ENCODE results near the gene ZSWIM6. TPM values are rescaled to one million over a fixed set of nuclear protein-coding genes. Genes with fewer than 3 reads are reported as not detected.

ZSWIM6 gene
- total and polyA plus RNA-seq, 2 donors = 3.7 to 9.0 TPM

DNA sequence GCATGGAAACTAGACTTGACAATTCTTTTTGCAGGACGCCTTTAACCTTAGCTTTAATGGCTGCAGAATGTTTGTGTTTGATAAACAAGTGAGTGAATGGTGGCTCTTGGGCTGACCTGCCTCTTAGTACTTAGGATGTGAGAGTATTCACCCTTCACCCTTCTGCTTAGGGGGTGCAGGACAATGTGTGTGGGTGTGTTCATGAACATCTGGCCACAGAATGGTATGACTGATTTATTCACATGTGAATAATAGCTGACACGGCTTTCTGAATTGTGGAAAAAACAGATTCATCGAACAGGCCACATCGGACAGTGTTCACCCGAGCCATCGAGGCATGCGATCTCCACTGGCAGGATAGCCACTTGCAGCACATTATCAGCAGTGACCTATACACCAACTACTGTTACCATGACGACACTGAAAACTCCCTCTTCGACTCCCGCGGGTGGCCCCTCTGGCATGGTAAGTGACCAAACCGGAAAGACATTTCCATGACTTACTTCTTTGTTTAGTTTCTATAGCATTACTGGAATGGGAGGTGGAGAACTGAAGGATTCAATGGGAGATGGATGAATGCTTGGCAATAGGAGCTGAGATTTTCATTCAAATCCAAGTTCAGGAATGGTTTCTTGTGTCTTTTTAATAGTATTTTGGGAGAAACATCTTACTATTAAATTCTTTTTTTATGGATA is 193.6 kb downstream of the ZSWIM6 start:
- no peak overlapping the region for H3K4me3 ChIP-seq (ENCODE audit: low read length in 2 of 2)
- 98% methylated on average over 12 of the region's 12 CpGs for WGBS
- no peak overlapping the region for H3K27ac ChIP-seq (ENCODE audit: low read depth in 1 of 2, low read length in 1 of 2)
- no peak for DNase-seq (ENCODE audit: low read depth in 6 of 9, low spot score in 9 of 9)
- peaks cover 12 to 15% of the 10 kb centered on the region in 2 donors for H3K36me3 ChIP-seq (ENCODE audit: control insufficient read depth in 2 of 2, insufficient read depth in 2 of 2, low read length in 1 of 2)
- H3K4me1 ChIP-seq (ENCODE audit: control insufficient read depth in 2 of 2, insufficient read depth in 2 of 2, low read length in 2 of 2) = no peaks in the 10 kb centered on the region
- no peaks in the 10 kb centered on the region for H3K9me3 ChIP-seq (ENCODE audit: control insufficient read depth in 2 of 2, insufficient read depth in 1 of 2, low read length in 1 of 2)
- no peaks in the 10 kb centered on the region for H3K27me3 ChIP-seq (ENCODE audit: control insufficient read depth in 2 of 2, insufficient read depth in 1 of 2, low read length in 1 of 2)

- no peak for DNase-seq (ENCODE audit: low read depth in 6 of 9, low spot score in 9 of 9)
- 98% methylated on average over 5 of the region's 5 CpGs for WGBS
- Histone ChIP-seq H3K36me3 (ENCODE audit: control insufficient read depth in 2 of 2, insufficient read depth in 2 of 2, low read length in 1 of 2) (peaks cover 12 to 15% of the 10 kb centered on the region in 2 donors), H3K27ac (ENCODE audit: low read depth in 1 of 2, low read length in 1 of 2) (no peak overlapping the region), H3K27me3 (ENCODE audit: control insufficient read depth in 2 of 2, insufficient read depth in 1 of 2, low read length in 1 of 2) (no peaks in the 10 kb centered on the region), H3K9me3 (ENCODE audit: control insufficient read depth in 2 of 2, insufficient read depth in 1 of 2, low read length in 1 of 2) (no peaks in the 10 kb centered on the region), H3K4me3 (ENCODE audit: low read length in 2 of 2) (no peak overlapping the region), H3K4me1 (ENCODE audit: control insufficient read depth in 2 of 2, insufficient read depth in 2 of 2, low read length in 2 of 2) (no peaks in the 10 kb centered on the region)
Measured at GRCh38 chr5:61526207-61526519, 194.1 kb downstream of the ZSWIM6 start.

DNA sequence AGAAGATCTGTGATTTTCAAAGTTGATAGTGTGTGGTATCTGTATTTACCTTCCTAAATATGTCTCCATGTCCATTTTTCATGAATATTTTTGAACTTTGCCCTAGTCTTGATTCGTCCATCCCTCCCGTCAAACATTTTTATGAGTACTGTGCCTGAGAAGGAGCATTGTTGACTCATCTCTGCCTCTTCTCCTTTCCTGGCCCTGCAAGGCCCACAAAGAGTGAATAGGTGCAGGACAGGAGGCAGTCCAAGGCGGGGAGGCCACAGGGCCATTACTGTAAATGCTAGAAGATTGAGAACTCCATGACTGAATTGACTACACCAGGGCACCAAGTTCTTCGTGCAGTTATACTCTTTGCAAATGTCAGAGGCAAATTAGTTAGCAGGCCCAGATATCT is 200.9 kb downstream of the ZSWIM6 start:
- no peaks in the 10 kb centered on the region for H3K4me1 ChIP-seq (ENCODE audit: control insufficient read depth in 2 of 2, insufficient read depth in 2 of 2, low read length in 2 of 2)
- no peak overlapping the region for H3K4me3 ChIP-seq (ENCODE audit: low read length in 2 of 2)
- H3K27me3 ChIP-seq (ENCODE audit: control insufficient read depth in 2 of 2, insufficient read depth in 1 of 2, low read length in 1 of 2) = no peaks in the 10 kb centered on the region
- H3K27ac ChIP-seq (ENCODE audit: low read depth in 1 of 2, low read length in 1 of 2) = no peak overlapping the region
- WGBS = 96% methylated on average over 4 of the region's 4 CpGs
- DNase-seq (ENCODE audit: low read depth in 6 of 9, low spot score in 9 of 9) = no peak
- H3K36me3 ChIP-seq (ENCODE audit: control insufficient read depth in 2 of 2, insufficient read depth in 2 of 2, low read length in 1 of 2) = peaks cover 0 to 6% of the 10 kb centered on the region in 2 donors
- no peaks in the 10 kb centered on the region for H3K9me3 ChIP-seq (ENCODE audit: control insufficient read depth in 2 of 2, insufficient read depth in 1 of 2, low read length in 1 of 2)

- H3K27me3 ChIP-seq (ENCODE audit: control insufficient read depth in 2 of 2, insufficient read depth in 1 of 2, low read length in 1 of 2) = no peaks in the 10 kb centered on the region
- H3K4me1 ChIP-seq (ENCODE audit: control insufficient read depth in 2 of 2, insufficient read depth in 2 of 2, low read length in 2 of 2) = no peaks in the 10 kb centered on the region
- no peak overlapping the region for H3K27ac ChIP-seq (ENCODE audit: low read depth in 1 of 2, low read length in 1 of 2)
- DNase-seq (ENCODE audit: low read depth in 6 of 9, low spot score in 9 of 9) = peak in 8 of 9 donors; percentile 0 to 45 (median 6)
- H3K9me3 ChIP-seq (ENCODE audit: control insufficient read depth in 2 of 2, insufficient read depth in 1 of 2, low read length in 1 of 2) = no peaks in the 10 kb centered on the region
- peaks cover 8% of the 10 kb centered on the region in 2 donors for H3K36me3 ChIP-seq (ENCODE audit: control insufficient read depth in 2 of 2, insufficient read depth in 2 of 2, low read length in 1 of 2)
- 34% methylated on average over 5 of the region's 5 CpGs for WGBS
- no peak overlapping the region for H3K4me3 ChIP-seq (ENCODE audit: low read length in 2 of 2)
Measured at GRCh38 chr5:61534481-61535267, 202.6 kb downstream of the ZSWIM6 start.

DNA sequence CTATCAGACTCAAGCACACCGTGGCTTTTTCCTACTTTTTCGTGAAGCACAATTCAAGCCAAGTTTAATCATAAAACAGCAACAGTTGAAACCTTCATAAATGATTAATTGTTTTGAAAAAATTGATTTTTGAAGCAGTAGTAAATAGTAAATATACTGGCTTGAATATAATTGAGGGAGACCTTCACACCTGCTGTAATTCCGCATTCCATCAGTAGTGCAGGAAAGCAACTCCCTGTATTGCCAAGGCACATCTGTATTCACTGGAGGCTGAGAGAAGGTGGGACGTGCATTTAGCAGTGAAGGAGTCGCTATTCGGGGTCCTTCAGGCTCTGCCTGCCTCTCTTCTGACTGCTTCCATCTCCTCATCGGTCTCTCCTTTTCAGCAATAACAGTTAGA is 203.8 kb downstream of the ZSWIM6 start:
- H3K4me1 ChIP-seq (ENCODE audit: control insufficient read depth in 2 of 2, insufficient read depth in 2 of 2, low read length in 2 of 2) = no peaks in the 10 kb centered on the region
- H3K36me3 ChIP-seq (ENCODE audit: control insufficient read depth in 2 of 2, insufficient read depth in 2 of 2, low read length in 1 of 2) = peaks cover 8 to 14% of the 10 kb centered on the region in 2 donors
- H3K27ac ChIP-seq (ENCODE audit: low read depth in 1 of 2, low read length in 1 of 2) = no peak overlapping the region
- 97% methylated on average over 7 of the region's 7 CpGs for WGBS
- no peaks in the 10 kb centered on the region for H3K27me3 ChIP-seq (ENCODE audit: control insufficient read depth in 2 of 2, insufficient read depth in 1 of 2, low read length in 1 of 2)
- no peak overlapping the region for H3K4me3 ChIP-seq (ENCODE audit: low read length in 2 of 2)
- H3K9me3 ChIP-seq (ENCODE audit: control insufficient read depth in 2 of 2, insufficient read depth in 1 of 2, low read length in 1 of 2) = no peaks in the 10 kb centered on the region
- no peak for DNase-seq (ENCODE audit: low read depth in 6 of 9, low spot score in 9 of 9)

DNA sequence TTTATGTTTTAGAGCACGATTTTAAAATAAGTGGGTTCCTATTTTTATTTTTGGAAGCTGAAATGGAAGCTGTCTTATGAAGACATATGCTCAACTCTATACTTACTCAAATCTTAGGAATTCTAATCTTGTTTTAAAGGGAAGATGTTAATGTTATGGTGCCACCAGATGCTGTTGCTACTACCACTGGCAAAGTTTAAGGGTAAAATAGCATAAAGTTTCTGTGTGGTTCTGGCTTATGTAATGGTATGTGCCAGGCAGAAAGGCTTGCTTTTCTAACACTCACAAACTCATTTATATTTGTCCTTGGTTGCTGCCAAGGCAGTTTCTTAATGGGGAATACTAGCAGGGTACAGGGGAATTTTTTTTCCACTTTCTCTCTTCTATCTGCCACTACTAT is 204.9 kb downstream of the ZSWIM6 start:
- Histone ChIP-seq H3K36me3 (ENCODE audit: control insufficient read depth in 2 of 2, insufficient read depth in 2 of 2, low read length in 1 of 2) (peaks cover 13 to 19% of the 10 kb centered on the region in 2 donors), H3K4me1 (ENCODE audit: control insufficient read depth in 2 of 2, insufficient read depth in 2 of 2, low read length in 2 of 2) (no peaks in the 10 kb centered on the region), H3K27me3 (ENCODE audit: control insufficient read depth in 2 of 2, insufficient read depth in 1 of 2, low read length in 1 of 2) (no peaks in the 10 kb centered on the region), H3K4me3 (ENCODE audit: low read length in 2 of 2) (no peak overlapping the region), H3K27ac (ENCODE audit: low read depth in 1 of 2, low read length in 1 of 2) (no peak overlapping the region), H3K9me3 (ENCODE audit: control insufficient read depth in 2 of 2, insufficient read depth in 1 of 2, low read length in 1 of 2) (no peaks in the 10 kb centered on the region)
- DNase-seq (ENCODE audit: low read depth in 6 of 9, low spot score in 9 of 9) = no peak
- 96% methylated on average over 1 of the region's 1 CpG for WGBS

- Histone ChIP-seq H3K9me3 (ENCODE audit: control insufficient read depth in 2 of 2, insufficient read depth in 1 of 2, low read length in 1 of 2) (no peaks in the 10 kb centered on the region), H3K4me3 (ENCODE audit: low read length in 2 of 2) (no peak overlapping the region), H3K4me1 (ENCODE audit: control insufficient read depth in 2 of 2, insufficient read depth in 2 of 2, low read length in 2 of 2) (no peaks in the 10 kb centered on the region), H3K27me3 (ENCODE audit: control insufficient read depth in 2 of 2, insufficient read depth in 1 of 2, low read length in 1 of 2) (no peaks in the 10 kb centered on the region), H3K36me3 (ENCODE audit: control insufficient read depth in 2 of 2, insufficient read depth in 2 of 2, low read length in 1 of 2) (peaks cover 31 to 39% of the 10 kb centered on the region in 2 donors), H3K27ac (ENCODE audit: low read depth in 1 of 2, low read length in 1 of 2) (no peak overlapping the region)
- DNase-seq (ENCODE audit: low read depth in 6 of 9, low spot score in 9 of 9) = no peak
- WGBS = 97% methylated on average over 5 of the region's 5 CpGs
Measured at GRCh38 chr5:61538722-61539501, 206.9 kb downstream of the ZSWIM6 start.

- Histone ChIP-seq H3K36me3 (ENCODE audit: control insufficient read depth in 2 of 2, insufficient read depth in 2 of 2, low read length in 1 of 2) (no peaks in the 10 kb centered on the region), H3K27ac (ENCODE audit: low read depth in 1 of 2, low read length in 1 of 2) (no peak overlapping the region), H3K9me3 (ENCODE audit: control insufficient read depth in 2 of 2, insufficient read depth in 1 of 2, low read length in 1 of 2) (no peaks in the 10 kb centered on the region), H3K4me3 (ENCODE audit: low read length in 2 of 2) (no peak overlapping the region), H3K27me3 (ENCODE audit: control insufficient read depth in 2 of 2, insufficient read depth in 1 of 2, low read length in 1 of 2) (no peaks in the 10 kb centered on the region), H3K4me1 (ENCODE audit: control insufficient read depth in 2 of 2, insufficient read depth in 2 of 2, low read length in 2 of 2) (no peaks in the 10 kb centered on the region)
- DNase-seq (ENCODE audit: low read depth in 6 of 9, low spot score in 9 of 9) = no peak
- 97% methylated on average over 3 of the region's 3 CpGs for WGBS
Measured at GRCh38 chr5:61549530-61549929, 217.5 kb downstream of the ZSWIM6 start.
